GM12875 (cell line): Measurements from ENCODE around the gene RIPPLY1.

Source experiments
- H3K4me3 ChIP-seq: one replicate; pipeline ENCODE4 v1.5.1; 2011; ENCODE audit warnings: low read depth, low read length, control low read depth
- CTCF ChIP-seq: IDR thresholded peaks from 2 replicates; pipeline ENCODE4 v1.5.1; 2011; ENCODE audit warnings: low read depth, mild to moderate bottlenecking, control low read depth, inconsistent platforms, low read length, moderate library complexity, borderline replicate concordance; ENCODE audit not compliant: insufficient read depth

Gene RIPPLY1

GRCh38 chrX:106932492-106932923 lies 29.4 kb upstream of the RIPPLY1 start:
- no peak for TF ChIP-seq CTCF
- no peak overlapping the region for H3K4me3 ChIP-seq

GRCh38 chrX:106931831-106932491 lies 28.8 kb upstream of the RIPPLY1 start:
- H3K4me3 ChIP-seq = no peak overlapping the region
- TF ChIP-seq CTCF = no peak

GRCh38 chrX:106928227-106928626 lies 25.1 kb upstream of the RIPPLY1 start:
- TF ChIP-seq CTCF = no peak
- no peak overlapping the region for H3K4me3 ChIP-seq

- TF ChIP-seq CTCF = no peak
Measured at GRCh38 chrX:106927700-106928099, 24.6 kb upstream of the RIPPLY1 start.

GRCh38 chrX:106927023-106927422 lies 23.9 kb upstream of the RIPPLY1 start:
- no peak for TF ChIP-seq CTCF
- no peak overlapping the region for H3K4me3 ChIP-seq

More at GRCh38 chrX:106927700-106928099, 24.6 kb upstream of the RIPPLY1 start:
- H3K4me3 ChIP-seq = no peak overlapping the region

GRCh38 chrX:106921637-106922036 lies 18.5 kb upstream of the RIPPLY1 start:
- no peak overlapping the region for H3K4me3 ChIP-seq
- TF ChIP-seq CTCF = no peak

GRCh38 chrX:106919932-106920452 lies 16.9 kb upstream of the RIPPLY1 start, which contains the start of gene CLDN2:
TSS of gene CLDN2 (plus strand) at chrX:106920402. CDS start at chrX:106928229, 7,827 bp downstream.
- TF ChIP-seq CTCF = no peak
- no peak within 1 kb of the TSS for H3K4me3 ChIP-seq
